Karpas-422 (cell line): ENCODE measurements around the gene SELENBP1. TPM values are rescaled to one million over a fixed set of nuclear protein-coding genes. Genes with fewer than 3 reads are reported as not detected.
"Not testable (repeated sequence)": the region's sequence is repeated elsewhere in the genome, so short reads cannot be mapped to it uniquely, and the experiment has no call there.

Source experiments
- DNase-seq: peaks from one replicate; pipeline ENCODE4 v3.0.0-alpha.2; 2015
- H2AFZ ChIP-seq: fragments of 200-600 bp; sonication (generic); 2 replicates; pipeline ENCODE4 v1.6.1; 2014; ENCODE audit warnings: antibody characterized with exemption, low read length, mixed read lengths
- H3K27ac ChIP-seq: fragments of 200-600 bp; sonication (generic); 2 replicates; pipeline ENCODE4 v1.5.1; 2014; ENCODE audit warnings: mild to moderate bottlenecking, low read length, moderate library complexity
- H3K27me3 ChIP-seq: fragments of 200-600 bp; sonication (generic); 2 replicates; pipeline ENCODE4 v1.6.1; 2014; ENCODE audit warnings: low read length, mixed read lengths
- H3K36me3 ChIP-seq: fragments of 200-600 bp; sonication (generic); 2 replicates; pipeline ENCODE4 v1.6.1; 2014; ENCODE audit warnings: low read length, mixed read lengths; ENCODE audit not compliant: insufficient read depth
- H3K4me1 ChIP-seq: fragments of 200-600 bp; sonication (generic); 2 replicates; pipeline ENCODE4 v1.6.1; 2014; ENCODE audit warnings: mild to moderate bottlenecking, low read length, mixed read lengths
- H3K4me2 ChIP-seq: fragments of 200-600 bp; sonication (generic); 2 replicates; pipeline ENCODE4 v1.6.1; 2014; ENCODE audit warnings: low read length, low read depth, mild to moderate bottlenecking; ENCODE audit not compliant: poor library complexity, severe bottlenecking
- H3K4me3 ChIP-seq: fragments of 200-600 bp; sonication (generic); 2 replicates; pipeline ENCODE4 v1.5.1; 2014; ENCODE audit warnings: mild to moderate bottlenecking, antibody characterized with exemption, low read length, mixed read lengths
- H3K79me2 ChIP-seq: fragments of 200-600 bp; sonication (generic); 2 replicates; pipeline ENCODE4 v1.6.1; 2014; ENCODE audit warnings: mild to moderate bottlenecking, low read length, mixed read lengths
- H3K9ac ChIP-seq: fragments of 200-600 bp; sonication (generic); 2 replicates; pipeline ENCODE4 v1.6.0; 2014; ENCODE audit warnings: low read length
- H3K9me2 ChIP-seq: fragments of 200-600 bp; sonication (generic), shearing (Covaris generic); replicated peaks from 2 replicates; pipeline ENCODE4 v1.6.0; 2014; ENCODE audit warnings: mild to moderate bottlenecking, low read length, moderate library complexity; ENCODE audit not compliant: insufficient read depth
- H3K9me3 ChIP-seq: fragments of 300-700, 200-600 bp; sonication (generic); 2 replicates; pipeline ENCODE4 v1.6.1; 2014; ENCODE audit warnings: low read length, mixed read lengths
- H4K20me1 ChIP-seq: fragments of 200-600 bp; sonication (generic); 2 replicates; pipeline ENCODE4 v1.6.1; 2014; ENCODE audit warnings: mild to moderate bottlenecking, antibody characterized with exemption, low read length, low read depth; ENCODE audit not compliant: insufficient read depth
- total RNA-seq: library from RNA; depleted of rRNA; stranded (reverse); fragments of >200 nt; shearing (Covaris generic); gene quantifications from 2 replicates; pipeline ENCODE4 v1.2.3, GENCODE V29; 2014; ENCODE audit warnings: low replicate concordance

The SELENBP1 gene
- total RNA-seq, 1 experiment from 2014 or later: not detected

GRCh38 chr1:151361883-151362282 is 10.6 kb downstream of the SELENBP1 start:
- Histone ChIP-seq H3K4me2 (no peak overlapping the region), H3K27me3 (no peaks in the 10 kb centered on the region), H3K27ac (no peak overlapping the region), H3K4me1 (no peaks in the 10 kb centered on the region), H4K20me1 (no peaks in the 10 kb centered on the region), H3K79me2 (no peaks in the 10 kb centered on the region), H3K9ac (no peak overlapping the region), H2AFZ (no peak overlapping the region), H3K9me3 (no peaks in the 10 kb centered on the region; the same call in 1 of the 2 replicates), H3K9me2 (no peaks in the 10 kb centered on the region), H3K4me3 (no peak overlapping the region), H3K36me3 (no peaks in the 10 kb centered on the region)
- DNase-seq: no peak

GRCh38 chr1:151356696-151357095 is 15.8 kb downstream of the SELENBP1 start:
- Histone ChIP-seq H3K79me2 (no peaks in the 10 kb centered on the region), H3K36me3 (no peaks in the 10 kb centered on the region), H4K20me1 (no peaks in the 10 kb centered on the region), H3K9ac (no peak overlapping the region), H3K4me3 (no peak overlapping the region), H2AFZ (no peak overlapping the region), H3K9me3 (peaks cover 7% of the 10 kb centered on the region), H3K9me2 (no peaks in the 10 kb centered on the region), H3K27ac (no peak overlapping the region), H3K4me2 (no peak overlapping the region), H3K27me3 (no peaks in the 10 kb centered on the region), H3K4me1 (peaks cover 4% of the 10 kb centered on the region; the same call in 1 of the 2 replicates)
- no peak for DNase-seq

- no peak overlapping the region for H3K9ac ChIP-seq
- H2AFZ ChIP-seq: 0 out of 2 replicates have a peak overlapping the region, but pooled peaks have one; percentile 36
- no peak overlapping the region for H3K4me3 ChIP-seq
- H3K9me2 ChIP-seq: no peaks in the 10 kb centered on the region
- no peaks in the 10 kb centered on the region for H3K27me3 ChIP-seq
- DNase-seq: peak; percentile 62
- no peak overlapping the region for H3K27ac ChIP-seq
- no peaks in the 10 kb centered on the region for H3K36me3 ChIP-seq
- H3K79me2 ChIP-seq: no peaks in the 10 kb centered on the region
- H4K20me1 ChIP-seq: no peaks in the 10 kb centered on the region
- peaks cover 13% of the 10 kb centered on the region for H3K4me1 ChIP-seq
- H3K9me3 ChIP-seq: peaks cover 8% of the 10 kb centered on the region
- no peak overlapping the region for H3K4me2 ChIP-seq
These were observed 20.3 kb downstream of the SELENBP1 start for GRCh38 chr1:151352021-151352718.

GRCh38 chr1:151350323-151350722 is 22.2 kb downstream of the SELENBP1 start:
- not testable (repeated sequence) for H3K27ac ChIP-seq, H2AFZ ChIP-seq, DNase-seq, H3K9ac ChIP-seq, H3K9me2 ChIP-seq, H4K20me1 ChIP-seq, H3K4me2 ChIP-seq, H3K27me3 ChIP-seq, H3K36me3 ChIP-seq, H3K9me3 ChIP-seq, H3K4me3 ChIP-seq
- Histone ChIP-seq H3K79me2 (peaks cover 12% of the 10 kb centered on the region), H3K4me1 (peaks cover 22% of the 10 kb centered on the region)

- H3K9me3 ChIP-seq: peaks cover 8% of the 10 kb centered on the region
- H3K27me3 ChIP-seq: no peaks in the 10 kb centered on the region
- H3K9ac ChIP-seq: peak overlapping the region; percentile 59
- no peaks in the 10 kb centered on the region for H3K9me2 ChIP-seq
- peak overlapping the region; percentile 71 for H3K4me3 ChIP-seq
- peaks cover 23% of the 10 kb centered on the region for H3K36me3 ChIP-seq
- peak overlapping the region; percentile 94 for H3K27ac ChIP-seq
- no peaks in the 10 kb centered on the region for H4K20me1 ChIP-seq
- DNase-seq: peak; percentile 54
- peak overlapping the region; percentile 35 for H2AFZ ChIP-seq
- peak overlapping the region; percentile 79 for H3K4me2 ChIP-seq
- H3K4me1 ChIP-seq: peaks cover 36% of the 10 kb centered on the region
- H3K79me2 ChIP-seq: peaks cover 16% of the 10 kb centered on the region
These were observed 24.8 kb downstream of the SELENBP1 start for GRCh38 chr1:151347523-151348246.

GRCh38 chr1:151346769-151347522 is 25.6 kb downstream of the SELENBP1 start, which contains the start of gene RFX5:
Gene RFX5, minus strand, starts transcription at chr1:151347252. Its CDS starts 932 bp downstream, at chr1:151346320.
- peaks cover 35% of the 10 kb centered on the region for H3K4me1 ChIP-seq
- peak within 1 kb of the TSS; percentile 92 for H3K9ac ChIP-seq
- peaks cover 3% of the 10 kb centered on the region for H3K9me3 ChIP-seq
- no peaks in the 10 kb centered on the region for H3K27me3 ChIP-seq
- H3K36me3 ChIP-seq: peaks cover 23% of the 10 kb centered on the region
- no peaks in the 10 kb centered on the region for H4K20me1 ChIP-seq
- H3K4me3 ChIP-seq: peak within 1 kb of the TSS; percentile 71
- H3K4me2 ChIP-seq: peak within 1 kb of the TSS; percentile 79
- DNase-seq: peak; percentile 99
- no peaks in the 10 kb centered on the region for H3K9me2 ChIP-seq
- peak within 1 kb of the TSS; percentile 51 for H2AFZ ChIP-seq
- peak within 1 kb of the TSS; percentile 94 for H3K27ac ChIP-seq
- peaks cover 16% of the 10 kb centered on the region for H3K79me2 ChIP-seq

- no peaks in the 10 kb centered on the region for H3K27me3 ChIP-seq
- H3K9ac ChIP-seq: peak overlapping the region; percentile 92
- peak; percentile 56 for DNase-seq
- peaks cover 16% of the 10 kb centered on the region for H3K79me2 ChIP-seq
- peaks cover 38% of the 10 kb centered on the region for H3K4me1 ChIP-seq
- no peaks in the 10 kb centered on the region for H3K9me2 ChIP-seq
- peaks cover 23% of the 10 kb centered on the region for H3K36me3 ChIP-seq
- no peak overlapping the region for H2AFZ ChIP-seq
- no peaks in the 10 kb centered on the region for H3K9me3 ChIP-seq
- peak overlapping the region; percentile 79 for H3K4me2 ChIP-seq
- H3K27ac ChIP-seq: peak overlapping the region; percentile 94
- peak overlapping the region; percentile 71 for H3K4me3 ChIP-seq
- H4K20me1 ChIP-seq: no peaks in the 10 kb centered on the region
These were observed 26.3 kb downstream of the SELENBP1 start for GRCh38 chr1:151346082-151346768.
